ENCODE measurements around the gene GATAD2B.

DNA sequence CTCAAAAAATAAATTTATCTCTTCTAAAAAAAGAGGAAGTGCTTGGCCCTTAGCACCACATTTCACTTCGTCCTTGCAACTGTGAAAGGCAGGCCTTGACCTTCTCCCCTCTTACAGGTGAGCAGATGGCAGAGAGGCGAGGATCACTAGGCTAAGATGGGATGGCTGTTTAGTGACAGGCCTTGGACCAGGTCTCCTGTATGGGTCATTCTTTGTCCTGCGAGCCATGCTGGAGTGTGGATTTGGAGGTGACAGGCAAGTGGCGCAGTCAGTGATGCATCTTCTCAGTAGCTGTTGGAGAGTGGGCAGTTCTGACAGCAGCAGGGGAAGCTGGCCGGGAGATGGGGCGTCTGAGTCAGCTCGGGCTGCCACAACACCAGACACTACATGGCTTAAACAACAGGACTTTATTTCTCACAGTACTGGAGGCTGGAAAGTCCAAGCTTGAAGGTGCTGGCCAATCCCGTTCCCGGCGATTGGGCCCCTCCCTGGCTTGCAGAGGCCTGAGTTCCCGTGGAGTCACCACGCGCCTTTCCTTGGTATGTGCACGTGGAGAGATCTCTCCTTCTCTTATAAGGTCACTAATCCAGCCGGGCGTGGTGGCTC is 131.0 kb downstream of the GATAD2B start:
- TF ChIP-seq EZH2 (IDR thresholded peaks at IDR 0.05; ENCODE audit: borderline replicate concordance, low read length) = no peak
- TF ChIP-seq, protein P1, sequence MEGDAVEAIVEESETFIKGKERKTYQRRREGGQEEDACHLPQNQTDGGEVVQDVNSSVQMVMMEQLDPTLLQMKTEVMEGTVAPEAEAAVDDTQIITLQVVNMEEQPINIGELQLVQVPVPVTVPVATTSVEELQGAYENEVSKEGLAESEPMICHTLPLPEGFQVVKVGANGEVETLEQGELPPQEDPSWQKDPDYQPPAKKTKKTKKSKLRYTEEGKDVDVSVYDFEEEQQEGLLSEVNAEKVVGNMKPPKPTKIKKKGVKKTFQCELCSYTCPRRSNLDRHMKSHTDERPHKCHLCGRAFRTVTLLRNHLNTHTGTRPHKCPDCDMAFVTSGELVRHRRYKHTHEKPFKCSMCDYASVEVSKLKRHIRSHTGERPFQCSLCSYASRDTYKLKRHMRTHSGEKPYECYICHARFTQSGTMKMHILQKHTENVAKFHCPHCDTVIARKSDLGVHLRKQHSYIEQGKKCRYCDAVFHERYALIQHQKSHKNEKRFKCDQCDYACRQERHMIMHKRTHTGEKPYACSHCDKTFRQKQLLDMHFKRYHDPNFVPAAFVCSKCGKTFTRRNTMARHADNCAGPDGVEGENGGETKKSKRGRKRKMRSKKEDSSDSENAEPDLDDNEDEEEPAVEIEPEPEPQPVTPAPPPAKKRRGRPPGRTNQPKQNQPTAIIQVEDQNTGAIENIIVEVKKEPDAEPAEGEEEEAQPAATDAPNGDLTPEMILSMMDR (IDR thresholded peaks at IDR 0.05; ENCODE audit: low read length) = no peak

Measured in OCI-LY1 (cell line).